ENCODE measurements around the gene UGT1A8.
"Not testable (repeated sequence)": the region's sequence is repeated elsewhere in the genome, so short reads cannot be mapped to it uniquely, and the experiment has no call there.

UGT1A8 gene

DNA sequence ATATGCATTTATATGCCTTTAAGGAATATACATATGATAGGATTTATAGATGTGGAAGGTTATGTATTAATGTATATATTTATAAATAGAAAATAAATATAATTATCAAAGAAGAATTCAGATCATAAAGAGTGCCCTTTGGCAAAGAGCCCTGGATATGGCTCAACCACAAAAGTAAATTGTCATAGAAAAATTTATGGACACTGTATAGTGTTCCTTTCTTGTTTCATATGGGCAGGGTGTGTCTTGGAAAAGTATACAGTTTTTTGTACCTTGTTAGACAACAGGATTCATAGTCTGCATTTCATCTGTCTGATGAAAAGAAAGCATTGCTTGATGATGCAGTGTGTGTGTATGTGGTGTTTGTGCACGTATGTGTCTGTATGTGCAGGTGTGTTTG, 67.2 kb downstream of the UGT1A8 start:
- DNase-seq (ENCODE audit: low spot score) = no peak
- H3K4me1 Mint-ChIP-seq (ENCODE audit: low read depth) = no peaks in the 10 kb centered on the region
- no peaks in the 10 kb centered on the region for H3K9me3 Mint-ChIP-seq
- H3K4me3 Mint-ChIP-seq = no peak overlapping the region
- H3K27me3 Mint-ChIP-seq (ENCODE audit: low read depth) = peaks cover 20% of the 10 kb centered on the region
- no peak overlapping the region for H3K27ac Mint-ChIP-seq
- no peaks in the 10 kb centered on the region for H3K36me3 Mint-ChIP-seq (ENCODE audit: low read depth)

GRCh38 chr2:233686928-233687327, 69.5 kb downstream of the UGT1A8 start:
- DNase-seq (ENCODE audit: low spot score) = no peak
- H3K4me1 Mint-ChIP-seq (ENCODE audit: low read depth) = no peaks in the 10 kb centered on the region
- no peak overlapping the region for H3K27ac Mint-ChIP-seq
- H3K9me3 Mint-ChIP-seq = no peaks in the 10 kb centered on the region
- H3K4me3 Mint-ChIP-seq = no peak overlapping the region
- peaks cover 20% of the 10 kb centered on the region for H3K27me3 Mint-ChIP-seq (ENCODE audit: low read depth)
- no peaks in the 10 kb centered on the region for H3K36me3 Mint-ChIP-seq (ENCODE audit: low read depth)

DNA sequence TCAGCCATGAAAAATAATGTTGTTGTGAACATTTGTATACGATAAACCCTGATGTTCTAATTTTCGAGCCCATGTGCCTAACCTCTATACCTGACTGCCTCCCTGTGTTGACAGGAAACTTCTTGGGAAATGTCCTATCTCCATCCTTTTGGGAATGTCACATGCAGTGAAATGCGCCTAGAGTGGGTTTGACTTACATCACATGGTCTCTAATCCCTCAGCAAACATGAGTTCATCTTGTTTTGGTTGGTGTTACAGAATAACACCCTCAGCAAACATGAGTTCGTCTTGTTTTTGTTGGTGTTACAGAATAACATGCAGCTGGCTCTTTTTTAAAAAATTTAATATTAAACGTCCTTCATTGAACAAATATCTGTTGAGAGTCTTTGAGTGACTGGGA, 70.9 kb downstream of the UGT1A8 start:
- H3K4me1 Mint-ChIP-seq (ENCODE audit: low read depth) = no peaks in the 10 kb centered on the region
- no peaks in the 10 kb centered on the region for H3K9me3 Mint-ChIP-seq
- peaks cover 20% of the 10 kb centered on the region for H3K27me3 Mint-ChIP-seq (ENCODE audit: low read depth)
- no peak for DNase-seq (ENCODE audit: low spot score)
- no peak overlapping the region for H3K4me3 Mint-ChIP-seq
- H3K36me3 Mint-ChIP-seq (ENCODE audit: low read depth) = no peaks in the 10 kb centered on the region
- no peak overlapping the region for H3K27ac Mint-ChIP-seq

DNA sequence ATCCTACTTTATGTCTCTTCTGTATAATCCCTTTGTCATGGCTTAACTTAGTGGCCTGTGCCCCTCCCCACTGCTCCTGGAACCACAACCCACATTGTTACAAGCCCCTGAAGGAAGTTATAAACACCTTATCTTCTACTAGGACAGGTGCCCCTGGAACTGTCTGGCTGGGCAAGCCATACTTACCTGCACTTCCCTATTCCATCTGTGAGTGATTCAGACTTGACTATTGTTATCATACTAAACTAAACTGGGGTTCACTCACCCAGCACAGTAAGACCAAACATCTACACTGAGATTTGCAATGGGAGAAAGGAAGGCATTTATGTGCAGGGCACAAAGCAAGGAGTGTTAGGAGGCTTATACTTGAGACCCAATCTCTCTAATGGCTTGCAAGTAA, 71.6 kb downstream of the UGT1A8 start:
- DNase-seq (ENCODE audit: low spot score) = no peak
- no peaks in the 10 kb centered on the region for H3K36me3 Mint-ChIP-seq (ENCODE audit: low read depth)
- H3K4me3 Mint-ChIP-seq = no peak overlapping the region
- peaks cover 25% of the 10 kb centered on the region for H3K27me3 Mint-ChIP-seq (ENCODE audit: low read depth)
- H3K27ac Mint-ChIP-seq = no peak overlapping the region
- no peaks in the 10 kb centered on the region for H3K9me3 Mint-ChIP-seq
- H3K4me1 Mint-ChIP-seq (ENCODE audit: low read depth) = no peaks in the 10 kb centered on the region

DNA sequence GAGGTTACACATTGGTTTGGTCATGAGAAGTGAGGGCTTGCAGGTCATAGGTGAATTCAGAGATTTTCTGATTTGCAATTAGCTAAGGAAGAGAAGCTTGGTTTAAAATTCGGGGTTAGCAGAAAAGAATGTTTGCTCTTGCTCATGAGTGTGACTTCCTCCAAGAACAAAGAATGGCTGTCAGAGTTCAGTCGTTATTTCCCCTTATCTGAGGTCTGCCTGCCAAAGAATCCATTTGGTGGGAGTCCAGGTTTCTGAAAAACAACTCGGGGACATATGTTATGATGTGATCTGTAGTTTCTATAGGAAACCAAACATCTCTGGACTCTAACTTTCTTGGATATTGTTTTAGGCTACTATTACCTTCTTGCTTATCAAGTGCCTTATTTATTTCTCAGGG, 72.1 kb downstream of the UGT1A8 start:
- DNase-seq (ENCODE audit: low spot score) = no peak
- no peaks in the 10 kb centered on the region for H3K36me3 Mint-ChIP-seq (ENCODE audit: low read depth)
- peaks cover 25% of the 10 kb centered on the region for H3K27me3 Mint-ChIP-seq (ENCODE audit: low read depth)
- H3K4me3 Mint-ChIP-seq = no peak overlapping the region
- H3K9me3 Mint-ChIP-seq = no peaks in the 10 kb centered on the region
- H3K4me1 Mint-ChIP-seq (ENCODE audit: low read depth) = no peaks in the 10 kb centered on the region
- no peak overlapping the region for H3K27ac Mint-ChIP-seq

- Mint-ChIP-seq H3K4me3 (no peak overlapping the region), H3K27me3 (ENCODE audit: low read depth) (peaks cover 27% of the 10 kb centered on the region), H3K9me3 (no peaks in the 10 kb centered on the region), H3K4me1 (ENCODE audit: low read depth) (no peaks in the 10 kb centered on the region), H3K27ac (no peak overlapping the region), H3K36me3 (ENCODE audit: low read depth) (no peaks in the 10 kb centered on the region)
- no peak for DNase-seq (ENCODE audit: low spot score)
These were observed 73.0 kb downstream of the UGT1A8 start for GRCh38 chr2:233690444-233690843.

DNA sequence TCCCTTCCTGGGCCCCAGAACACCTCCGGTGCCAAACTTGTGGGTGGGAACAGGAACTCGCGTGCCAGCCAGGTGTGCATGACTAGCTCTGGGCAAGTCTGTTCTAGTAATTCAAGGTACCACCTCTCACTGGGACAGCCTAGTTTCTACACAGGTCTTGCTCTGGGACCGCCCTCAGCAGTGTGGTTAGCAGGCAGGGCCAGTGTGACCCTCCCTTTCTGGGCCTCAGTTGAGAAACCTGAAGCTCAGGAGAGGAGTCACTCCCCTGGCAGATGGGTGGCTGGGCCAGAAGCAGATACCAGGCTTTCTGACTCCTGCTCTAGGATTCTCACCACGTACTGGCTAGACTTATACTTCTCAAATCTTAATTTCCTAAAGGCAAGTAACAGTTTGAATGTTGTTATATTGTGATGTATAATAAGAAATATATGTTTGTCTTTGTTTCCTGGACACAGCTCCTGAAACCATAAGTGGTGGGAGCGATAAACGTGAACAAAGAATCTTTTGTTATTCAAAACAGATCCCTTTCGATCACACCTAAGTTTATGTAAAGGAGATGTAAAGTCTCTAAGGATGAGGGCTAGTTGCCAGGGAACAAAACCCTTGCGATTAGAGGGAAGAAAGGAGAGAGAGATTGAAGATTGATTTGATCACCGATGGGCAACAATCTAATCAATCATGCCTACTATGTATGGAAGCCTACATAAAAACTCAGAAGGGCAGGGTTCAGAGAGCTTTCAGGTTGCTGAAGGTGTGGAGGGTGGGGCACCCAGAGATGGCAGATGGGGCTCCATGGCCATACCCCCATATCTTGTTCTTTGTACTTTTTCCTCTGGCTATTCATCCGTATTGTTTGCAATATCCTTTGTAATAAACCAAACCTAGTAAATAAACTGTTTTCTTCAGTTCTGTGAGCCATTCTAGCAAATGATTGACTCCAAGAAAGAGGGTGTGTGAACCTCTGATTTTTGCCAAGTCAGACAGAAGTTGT, 74.3 kb downstream of the UGT1A8 start:
- no peaks in the 10 kb centered on the region for H3K4me1 Mint-ChIP-seq (ENCODE audit: low read depth)
- peaks cover 23% of the 10 kb centered on the region for H3K27me3 Mint-ChIP-seq (ENCODE audit: low read depth)
- H3K36me3 Mint-ChIP-seq (ENCODE audit: low read depth) = no peaks in the 10 kb centered on the region
- H3K4me3 Mint-ChIP-seq = no peak overlapping the region
- H3K9me3 Mint-ChIP-seq = no peaks in the 10 kb centered on the region
- H3K27ac Mint-ChIP-seq = no peak overlapping the region
- DNase-seq (ENCODE audit: low spot score) = no peak

GRCh38 chr2:233692648-233693047, 75.2 kb downstream of the UGT1A8 start, which contains the start of gene UGT1A6:
TSS of gene UGT1A6 (plus strand) at chr2:233692890. CDS start at chr2:233693005, 115 bp downstream.
- no peaks in the 10 kb centered on the region for H3K4me1 Mint-ChIP-seq (ENCODE audit: low read depth)
- no peak within 1 kb of the TSS for H3K4me3 Mint-ChIP-seq
- no peak for DNase-seq (ENCODE audit: low spot score)
- no peaks in the 10 kb centered on the region for H3K9me3 Mint-ChIP-seq
- no peaks in the 10 kb centered on the region for H3K36me3 Mint-ChIP-seq (ENCODE audit: low read depth)
- H3K27ac Mint-ChIP-seq = no peak within 1 kb of the TSS
- peaks cover 29% of the 10 kb centered on the region for H3K27me3 Mint-ChIP-seq (ENCODE audit: low read depth)

GRCh38 chr2:233693963-233694362, 76.5 kb downstream of the UGT1A8 start:
- DNase-seq (ENCODE audit: low spot score) = no peak
- no peak overlapping the region for H3K4me3 Mint-ChIP-seq
- H3K27ac Mint-ChIP-seq = no peak overlapping the region
- no peaks in the 10 kb centered on the region for H3K9me3 Mint-ChIP-seq
- peaks cover 23% of the 10 kb centered on the region for H3K27me3 Mint-ChIP-seq (ENCODE audit: low read depth)
- no peaks in the 10 kb centered on the region for H3K36me3 Mint-ChIP-seq (ENCODE audit: low read depth)
- no peaks in the 10 kb centered on the region for H3K4me1 Mint-ChIP-seq (ENCODE audit: low read depth)

DNA sequence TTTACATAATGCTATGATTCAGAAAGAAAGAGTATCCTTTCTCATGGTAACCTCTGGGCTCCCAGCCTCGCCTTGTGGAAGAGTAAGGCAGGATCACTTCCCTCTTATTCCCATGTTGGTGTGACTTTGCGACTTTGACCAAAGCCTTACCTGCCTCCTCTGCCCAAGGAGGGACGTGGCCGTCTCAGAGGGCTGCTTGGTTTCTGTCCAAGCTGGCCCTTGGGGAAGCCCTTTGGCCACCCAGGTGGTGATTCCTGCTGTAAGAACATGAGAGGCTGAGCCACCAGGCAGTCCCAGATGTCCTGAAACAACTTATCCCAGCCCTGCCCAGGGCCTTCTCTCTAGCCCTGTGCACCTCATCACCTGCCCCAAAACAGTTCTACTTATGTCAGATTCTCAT, 81.3 kb downstream of the UGT1A8 start:
- peaks cover 15% of the 10 kb centered on the region for H3K27me3 Mint-ChIP-seq (ENCODE audit: low read depth)
- no peaks in the 10 kb centered on the region for H3K9me3 Mint-ChIP-seq
- no peak overlapping the region for H3K27ac Mint-ChIP-seq
- no peaks in the 10 kb centered on the region for H3K4me1 Mint-ChIP-seq (ENCODE audit: low read depth)
- H3K4me3 Mint-ChIP-seq = no peak overlapping the region
- no peaks in the 10 kb centered on the region for H3K36me3 Mint-ChIP-seq (ENCODE audit: low read depth)
- no peak for DNase-seq (ENCODE audit: low spot score)

GRCh38 chr2:233699424-233700027, 82.1 kb downstream of the UGT1A8 start:
- no peaks in the 10 kb centered on the region for H3K9me3 Mint-ChIP-seq
- no peaks in the 10 kb centered on the region for H3K4me1 Mint-ChIP-seq (ENCODE audit: low read depth)
- no peak overlapping the region for H3K4me3 Mint-ChIP-seq
- H3K36me3 Mint-ChIP-seq (ENCODE audit: low read depth) = no peaks in the 10 kb centered on the region
- H3K27me3 Mint-ChIP-seq (ENCODE audit: low read depth) = peaks cover 16% of the 10 kb centered on the region
- H3K27ac Mint-ChIP-seq = no peak overlapping the region
- no peak for DNase-seq (ENCODE audit: low spot score)

DNA sequence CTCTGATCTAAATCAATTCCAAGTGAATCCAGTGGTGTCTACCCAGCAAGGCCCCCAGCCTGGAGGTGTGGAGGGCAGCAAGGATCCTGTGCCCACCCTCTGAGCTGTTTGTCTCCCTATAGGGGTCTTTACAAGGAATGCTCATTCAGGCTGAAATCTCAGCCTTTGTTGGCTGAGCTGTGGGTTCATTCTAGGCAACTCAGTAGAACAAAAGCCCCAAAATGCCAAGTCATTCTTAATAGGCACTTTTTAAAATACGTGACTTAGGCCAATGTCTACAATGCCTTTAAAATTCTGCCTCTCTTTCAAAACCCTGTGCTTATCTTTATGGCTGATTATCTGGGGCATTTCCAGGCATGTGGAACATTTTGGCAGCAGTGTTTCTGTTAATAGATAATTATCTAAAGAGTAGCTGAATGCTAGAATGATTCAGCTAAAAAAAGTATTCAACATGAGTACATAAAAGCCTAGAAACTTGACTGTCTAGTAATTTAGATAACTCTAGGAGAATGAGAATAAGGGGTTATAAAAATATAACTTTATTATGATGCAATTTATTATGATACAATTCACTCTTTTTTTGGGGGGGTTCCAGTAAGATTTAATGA, 82.7 kb downstream of the UGT1A8 start:
- Mint-ChIP-seq H3K4me3 (no peak overlapping the region), H3K27me3 (ENCODE audit: low read depth) (peaks cover 17% of the 10 kb centered on the region), H3K27ac (no peak overlapping the region), H3K4me1 (ENCODE audit: low read depth) (no peaks in the 10 kb centered on the region), H3K9me3 (no peaks in the 10 kb centered on the region), H3K36me3 (ENCODE audit: low read depth) (no peaks in the 10 kb centered on the region)
- DNase-seq (ENCODE audit: low spot score) = no peak

DNA sequence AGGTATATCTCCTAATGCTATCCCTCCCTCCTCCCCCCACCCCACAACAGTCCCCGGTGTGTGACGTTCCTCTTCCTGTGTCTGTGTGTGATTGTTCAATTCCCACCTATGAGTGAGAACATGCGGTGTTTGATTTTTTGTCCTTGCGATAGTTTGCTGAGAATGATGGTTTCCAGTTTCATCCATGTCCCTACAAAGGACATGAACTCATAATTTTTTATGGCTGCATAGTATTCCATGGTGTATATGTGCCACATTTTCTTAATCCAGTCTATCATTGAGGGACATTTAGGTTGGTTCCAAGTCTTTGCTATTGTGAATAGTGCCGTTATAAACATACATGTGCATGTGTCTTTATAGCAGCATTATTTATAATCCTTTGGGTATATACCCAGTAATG, 83.4 kb downstream of the UGT1A8 start:
- H3K9me3 Mint-ChIP-seq, H3K27ac Mint-ChIP-seq: not testable (repeated sequence)
- peaks cover 18% of the 10 kb centered on the region for H3K27me3 Mint-ChIP-seq (ENCODE audit: low read depth)

GRCh38 chr2:233702238-233702637, 84.8 kb downstream of the UGT1A8 start:
- Mint-ChIP-seq H3K9me3 (no peaks in the 10 kb centered on the region), H3K27ac (no peak overlapping the region), H3K4me3 (no peak overlapping the region), H3K36me3 (ENCODE audit: low read depth) (no peaks in the 10 kb centered on the region), H3K27me3 (ENCODE audit: low read depth) (peaks cover 13% of the 10 kb centered on the region), H3K4me1 (ENCODE audit: low read depth) (no peaks in the 10 kb centered on the region)
- no peak for DNase-seq (ENCODE audit: low spot score)

More for the DNA sequence above, 83.4 kb downstream of the UGT1A8 start:
- H3K4me3 Mint-ChIP-seq; H3K4me1 Mint-ChIP-seq (ENCODE audit: low read depth); DNase-seq (ENCODE audit: low spot score); H3K36me3 Mint-ChIP-seq (ENCODE audit: low read depth): not testable (repeated sequence)

Data from T-helper 2 cell treated with Interferon-gamma antibody and Interleukin-4, amounts not matched to agents 5 μg/mL and 100 μg/mL, for 36 hours (primary cell).